NCI-H748 treated with DMSO at 0.1 percent for 48 hours (cell line): ENCODE measurements around the gene LIPG.
A peak's percentile ranks its signal among the peaks of the same experiment; 100 is the strongest.
"Not testable (repeated sequence)": the region's sequence is repeated elsewhere in the genome, so short reads cannot be mapped to it uniquely, and the experiment has no call there.

Experiments
- DNase-seq: peaks from one replicate; lab custom pipeline; 2025; lab: John Stamatoyannopoulos, UW

LIPG gene

DNA sequence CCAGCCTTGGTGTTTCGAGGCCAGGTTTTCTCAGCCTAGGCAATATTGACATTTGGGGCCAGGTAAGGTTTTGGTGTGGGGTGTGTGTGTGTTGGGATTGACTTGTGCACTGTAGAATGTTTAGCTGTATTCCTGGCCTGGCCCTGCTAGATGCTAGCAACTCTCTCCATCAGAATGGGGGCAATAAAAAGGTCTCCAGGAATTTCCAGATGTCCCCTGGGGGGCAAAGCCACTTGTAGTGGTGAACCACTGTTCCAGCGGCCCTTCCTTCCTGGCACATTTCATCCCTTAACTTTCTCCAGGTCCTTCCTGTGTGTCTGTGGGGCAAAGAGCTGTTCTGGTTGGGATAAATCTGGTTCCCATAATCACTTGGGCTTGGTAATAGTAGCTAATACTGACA lies 12.0 kb downstream of the LIPG start:
- DNase-seq = no peak

- not testable (repeated sequence) for DNase-seq
Measured at GRCh38 chr18:49579041-49579440, 17.2 kb downstream of the LIPG start.

- DNase-seq = not testable (repeated sequence)
Measured at GRCh38 chr18:49579583-49579982, 17.7 kb downstream of the LIPG start.

DNA sequence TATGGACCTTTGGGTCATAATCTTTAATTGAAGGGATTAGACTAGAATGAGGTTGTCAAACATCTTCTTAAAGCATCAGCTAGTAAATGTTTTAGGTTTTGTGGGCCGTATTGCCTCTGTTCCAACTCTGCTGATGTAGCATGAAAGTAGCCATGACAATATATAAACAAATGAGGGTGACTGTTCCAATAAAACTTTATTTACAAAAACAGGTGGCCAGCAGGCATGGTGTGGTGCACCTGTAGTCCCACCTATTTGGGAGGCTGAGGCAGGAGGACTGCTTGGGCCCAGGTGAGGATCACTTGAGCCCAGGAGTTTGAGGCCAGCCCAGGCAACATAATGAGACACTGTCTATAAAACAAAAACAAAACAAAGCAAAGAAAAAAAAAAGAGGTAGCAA lies 18.4 kb downstream of the LIPG start:
- DNase-seq = no peak

GRCh38 chr18:49581371-49581770 lies 19.5 kb downstream of the LIPG start:
- DNase-seq = no peak

GRCh38 chr18:49582579-49582978 lies 20.7 kb downstream of the LIPG start:
- DNase-seq = no peak

DNA sequence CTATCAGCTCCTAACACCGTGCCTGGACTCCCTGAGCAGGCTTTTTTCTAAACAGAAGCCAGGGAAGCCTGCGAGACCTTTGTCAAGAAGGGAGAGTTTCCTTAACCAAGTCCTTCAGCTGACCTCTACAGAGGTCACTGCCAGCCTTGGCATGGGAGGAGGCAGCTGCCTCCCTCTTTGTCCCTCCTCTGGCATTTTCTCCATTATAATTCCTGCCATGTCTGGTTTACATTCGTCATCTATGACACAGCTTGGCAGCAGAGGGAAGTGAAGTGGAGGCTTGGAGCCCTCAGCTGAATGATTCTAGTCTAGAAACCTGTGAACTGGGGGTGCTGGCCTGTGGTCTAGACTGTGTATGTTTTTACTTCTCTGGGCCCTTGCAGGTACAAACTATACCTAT lies 22.5 kb downstream of the LIPG start:
- DNase-seq = no peak

GRCh38 chr18:49584951-49585350 lies 23.1 kb downstream of the LIPG start:
- DNase-seq = not testable (repeated sequence)

GRCh38 chr18:49585781-49586663 lies 24.2 kb downstream of the LIPG start:
- no peak for DNase-seq

DNA sequence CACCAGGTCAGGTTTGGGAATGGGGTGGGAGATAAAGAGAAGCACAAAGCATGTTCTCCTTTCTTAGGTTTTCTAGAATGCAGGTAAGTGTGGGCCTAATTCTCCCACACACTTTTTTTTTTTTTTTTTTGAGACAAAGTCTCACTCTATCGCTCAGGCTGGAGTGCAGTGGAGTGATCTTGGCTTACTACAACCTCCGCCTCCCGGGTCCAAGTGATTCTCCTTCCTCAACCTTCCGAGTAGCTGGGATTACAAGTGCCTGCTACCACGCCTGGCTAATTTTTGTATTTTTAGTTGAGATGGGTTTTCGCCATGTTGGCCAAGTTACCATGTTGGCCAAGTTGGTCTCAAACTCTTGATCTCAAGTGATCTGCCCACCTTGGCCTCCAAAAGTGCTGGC lies 26.3 kb downstream of the LIPG start:
- no peak for DNase-seq

- no peak for DNase-seq
Measured at GRCh38 chr18:49588971-49589370, 27.1 kb downstream of the LIPG start.

- DNase-seq = no peak
Measured at GRCh38 chr18:49590608-49591007, 28.8 kb downstream of the LIPG start.

DNA sequence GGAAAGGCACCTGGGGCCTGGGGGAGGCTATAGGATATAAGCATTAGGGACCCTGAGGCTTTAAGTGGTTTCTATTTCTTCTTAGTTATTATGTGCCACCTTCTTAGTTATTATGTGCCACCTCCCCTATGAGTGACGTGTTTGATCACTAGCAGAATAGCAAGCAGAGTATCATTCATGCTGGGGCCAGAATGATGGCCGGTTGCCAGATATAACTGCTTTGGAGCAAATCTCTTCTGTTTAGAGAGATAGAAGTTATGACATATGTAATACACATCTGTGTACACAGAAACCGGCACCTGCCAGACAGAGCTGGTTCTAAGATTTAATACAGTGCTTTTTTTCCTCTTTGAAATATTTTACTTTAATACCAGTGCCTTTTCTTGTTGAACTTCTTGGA lies 29.4 kb downstream of the LIPG start:
- DNase-seq = no peak

DNA sequence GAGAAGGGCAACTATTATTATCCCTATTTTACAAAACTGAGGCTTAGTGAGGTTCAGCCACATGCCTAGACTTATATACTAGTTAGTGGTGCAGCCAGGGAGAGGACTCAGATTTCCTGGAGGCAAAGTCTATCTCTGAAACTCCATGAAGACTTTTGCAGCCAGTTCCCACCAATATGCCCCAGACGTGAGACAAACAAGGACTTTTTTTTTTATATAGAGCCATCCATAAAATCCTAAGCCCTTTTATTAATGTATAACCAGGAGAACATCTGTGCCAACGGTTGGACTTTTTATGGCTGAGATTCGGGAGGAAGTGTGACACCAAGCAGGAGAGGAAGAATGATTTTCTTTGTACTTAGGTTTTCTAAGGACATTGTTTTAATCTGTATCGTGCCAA lies 29.9 kb downstream of the LIPG start:
- DNase-seq = no peak

DNA sequence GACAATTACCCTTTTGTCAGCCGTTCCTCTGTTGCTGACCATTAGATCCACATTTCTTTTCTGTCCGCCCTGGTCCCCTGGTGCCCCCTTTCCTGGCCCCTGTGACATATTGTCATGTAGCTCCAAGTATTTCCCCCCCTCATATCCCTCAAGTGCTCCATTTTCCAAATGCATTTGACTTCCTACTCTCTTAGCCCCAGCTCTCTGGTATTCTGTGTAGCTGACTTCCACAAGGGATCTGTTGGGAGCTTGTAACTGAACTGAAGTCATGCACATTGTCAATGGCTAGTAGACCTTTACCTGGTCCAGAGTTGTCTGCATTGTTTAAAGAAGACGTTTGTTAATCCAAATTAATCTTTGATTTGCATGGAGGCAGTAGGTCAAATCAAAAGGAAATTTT lies 34.8 kb downstream of the LIPG start:
- DNase-seq = no peak

GRCh38 chr18:49597157-49597931 lies 35.5 kb downstream of the LIPG start:
- DNase-seq = peak; percentile 77

DNA sequence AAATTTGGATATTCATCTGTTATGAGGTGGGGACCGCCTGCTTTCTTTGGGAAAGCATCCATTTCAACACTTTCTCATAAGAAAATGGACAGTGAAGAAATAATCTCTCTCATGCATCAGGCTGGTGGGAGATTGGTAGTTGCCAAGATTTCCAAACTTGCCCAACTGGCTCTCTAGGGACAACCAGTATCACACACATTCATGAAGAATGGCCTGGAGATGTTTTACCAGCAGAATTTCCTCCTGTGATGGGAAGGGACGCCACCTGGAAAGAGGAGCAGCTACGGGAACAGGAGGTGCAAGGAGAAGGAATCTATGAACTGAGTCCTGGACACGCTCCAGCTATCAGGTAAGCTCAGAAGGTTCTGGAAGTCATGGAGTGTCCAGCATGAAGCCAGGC lies 39.4 kb downstream of the LIPG start:
- DNase-seq = no peak

GRCh38 chr18:49608366-49609255 lies 46.8 kb downstream of the LIPG start:
- no peak for DNase-seq

DNA sequence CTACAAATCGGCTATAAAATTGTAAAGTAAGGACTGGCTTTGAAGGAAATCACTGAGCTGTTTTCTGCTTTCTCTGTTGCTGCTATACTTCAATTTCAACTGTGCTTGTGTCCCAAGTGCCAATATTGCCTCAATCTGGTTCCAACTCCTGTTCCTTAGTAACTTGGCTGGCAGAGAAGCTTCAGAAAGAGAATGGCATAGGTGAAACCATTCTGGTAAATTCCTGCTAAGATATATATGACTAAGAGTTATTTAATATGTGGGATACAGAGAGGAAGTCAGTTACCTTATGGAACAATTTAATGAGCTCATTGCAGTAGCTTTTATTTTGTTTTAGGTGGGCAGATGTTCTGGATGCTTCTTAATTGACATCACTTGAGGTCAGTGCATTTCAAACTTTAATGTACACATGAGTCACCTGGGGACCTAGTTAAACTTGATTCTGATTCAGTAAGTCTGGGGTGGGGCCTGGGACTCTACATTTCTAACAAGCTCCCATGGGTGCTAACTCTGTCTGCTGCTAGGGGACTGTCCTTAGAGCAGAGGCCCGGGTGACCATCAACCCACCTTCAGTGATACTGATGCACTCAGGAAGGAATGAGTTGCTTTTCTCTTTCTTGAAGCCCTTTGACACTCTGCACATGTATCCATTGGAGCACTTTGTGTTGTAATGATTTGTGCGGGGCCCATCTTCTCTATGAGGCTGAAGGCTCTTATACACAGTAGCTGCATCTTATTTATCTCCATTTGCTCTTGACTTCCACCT lies 47.6 kb downstream of the LIPG start:
- no peak for DNase-seq

GRCh38 chr18:49610022-49610445 lies 48.2 kb downstream of the LIPG start:
- DNase-seq = no peak

DNA sequence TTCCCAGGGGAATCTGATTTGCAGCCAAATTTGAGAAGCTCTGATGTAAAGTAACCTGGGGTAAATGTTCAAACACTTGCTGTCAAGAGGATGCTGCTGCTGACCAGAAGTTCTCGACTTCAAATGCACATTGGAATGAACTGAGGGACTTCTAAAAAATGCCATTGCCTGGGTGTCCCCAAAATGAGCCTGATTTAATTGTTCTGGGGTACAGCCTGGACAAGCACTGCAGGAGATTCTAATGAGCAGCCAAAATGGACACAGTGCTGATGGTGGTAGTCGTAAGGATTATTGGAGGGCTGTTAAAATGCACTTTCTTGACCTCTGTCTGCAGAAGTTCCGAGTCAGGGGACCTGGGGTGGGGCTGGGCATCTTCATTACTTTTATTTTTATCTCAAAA lies 49.5 kb downstream of the LIPG start:
- DNase-seq = no peak
